Keratinocyte (primary cell): ENCODE data around the gene RAB8B.

Experiments used
- CTCF ChIP-seq, 3 experiments: IDR thresholded peaks in 1 of 3; conservative IDR thresholded peaks in 1 of 3; optimal IDR thresholded peaks in 1 of 3; 2 replicates in 2 of 3; 3 replicates in 1 of 3; pipeline versions ENCODE3 to v1.5.1; 2011; ENCODE audit warnings: low read length in 3 of 3, mild to moderate bottlenecking in 3 of 3, moderate library complexity in 2 of 3, control low read depth in 1 of 3, inconsistent platforms in 1 of 3; ENCODE audit not compliant: insufficient read depth in 2 of 3; ENCODE audit errors: extremely low read depth in 1 of 3
- EZH2 ChIP-seq: IDR thresholded peaks from one replicate; pipeline ENCODE4 v1.6.1; 2012; ENCODE audit warnings: inconsistent platforms, mild to moderate bottlenecking, low read length, moderate library complexity

GRCh38 chr15:63313825-63314224 lies 124.4 kb downstream of the RAB8B start:
- TF ChIP-seq CTCF (optimal IDR thresholded peaks at IDR 0.05 in 1 of 3, IDR thresholded peaks at IDR 0.05 in 1 of 3, conservative IDR thresholded peaks at IDR 0.05 in 1 of 3; ENCODE audit: extremely low read depth in 1 of 3, insufficient read depth in 2 of 3, low read length in 3 of 3) = no peak
- TF ChIP-seq EZH2 = no peak
